ENCODE results near the gene MT1M. TPM values are rescaled to one million over a fixed set of nuclear protein-coding genes. Genes with fewer than 3 reads are reported as not detected.

MT1M gene
- total RNA-seq, 1 donor from 2014 or later, result not detected

DNA sequence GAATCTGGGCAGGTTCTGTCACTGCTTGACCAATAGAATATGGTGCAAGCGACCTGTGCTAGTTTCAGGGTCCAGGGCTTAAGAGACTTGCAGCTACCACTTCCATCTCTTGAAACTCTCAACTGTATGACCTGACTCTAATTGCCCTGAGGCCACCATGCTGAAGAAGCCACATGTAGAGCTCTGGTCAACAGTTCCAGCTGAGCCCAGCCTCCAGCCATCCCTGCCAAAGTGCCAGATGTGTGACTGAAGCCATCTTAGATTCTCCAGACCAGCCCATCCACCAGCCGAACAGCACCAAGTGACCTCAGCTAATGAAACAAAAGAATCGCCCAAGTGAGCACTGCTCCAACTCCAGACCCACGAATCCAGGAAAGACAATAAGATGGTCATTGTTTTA is 27.5 kb upstream of the MT1M start:
- H3K4me1 Mint-ChIP-seq, result peaks cover 35% of the 10 kb centered on the region
- intact Hi-C loops (cut with micrococcal nuclease), result no loop called here
- no peak overlapping the region for H3K4me3 Mint-ChIP-seq
- no peak overlapping the region for H3K27ac Mint-ChIP-seq
- H3K36me3 Mint-ChIP-seq (ENCODE audit: low read depth), result peaks cover 5% of the 10 kb centered on the region
- peaks cover 18% of the 10 kb centered on the region for H3K27me3 Mint-ChIP-seq
- H3K9me3 Mint-ChIP-seq, result no peaks in the 10 kb centered on the region
- no peak for DNase-seq

DNA sequence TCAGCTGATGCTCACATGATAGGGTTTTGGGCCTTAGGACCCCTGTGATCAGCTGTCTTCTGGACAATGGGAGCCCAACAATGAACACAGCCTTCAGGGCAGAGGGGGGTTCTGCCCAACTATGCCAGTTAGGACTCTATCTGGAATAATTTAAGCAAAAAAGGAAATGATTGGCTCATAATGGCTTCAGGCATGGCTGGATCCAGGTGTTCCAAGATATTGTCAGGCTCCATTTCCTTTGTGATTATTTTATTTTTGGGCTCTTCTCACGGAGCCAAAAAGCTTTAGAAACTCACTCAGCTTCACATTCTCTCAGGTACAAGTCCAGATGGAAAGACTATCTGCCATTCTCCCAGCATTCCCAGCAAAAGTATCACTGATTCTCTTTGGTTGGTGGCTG is 27.0 kb upstream of the MT1M start:
- intact Hi-C loops (cut with micrococcal nuclease), result no loop called here
- no peak overlapping the region for H3K27ac Mint-ChIP-seq

GRCh38 chr16:56606071-56606475 is 26.4 kb upstream of the MT1M start:
- Mint-ChIP-seq H3K36me3 (ENCODE audit: low read depth) (peaks cover 5% of the 10 kb centered on the region), H3K4me3 (no peak overlapping the region), H3K27me3 (peaks cover 9% of the 10 kb centered on the region), H3K9me3 (no peaks in the 10 kb centered on the region), H3K27ac (no peak overlapping the region), H3K4me1 (peaks cover 40% of the 10 kb centered on the region)
- no peak for DNase-seq
- intact Hi-C loops (cut with micrococcal nuclease), result no loop called here

More for the DNA sequence above, 27.0 kb upstream of the MT1M start:
- Mint-ChIP-seq H3K36me3 (ENCODE audit: low read depth) (peaks cover 5% of the 10 kb centered on the region), H3K27me3 (peaks cover 13% of the 10 kb centered on the region), H3K4me1 (peaks cover 37% of the 10 kb centered on the region), H3K9me3 (no peaks in the 10 kb centered on the region), H3K4me3 (no peak overlapping the region)
- no peak for DNase-seq

GRCh38 chr16:56606476-56607108 is 25.9 kb upstream of the MT1M start:
- Mint-ChIP-seq H3K9me3 (no peaks in the 10 kb centered on the region), H3K27ac (peak overlapping the region; percentile 83), H3K27me3 (peaks cover 5% of the 10 kb centered on the region), H3K4me3 (peak overlapping the region; percentile 18), H3K36me3 (ENCODE audit: low read depth) (peaks cover 5% of the 10 kb centered on the region), H3K4me1 (peaks cover 44% of the 10 kb centered on the region)
- intact Hi-C loops (cut with micrococcal nuclease), result no loop called here
- DNase-seq, result no peak

DNA sequence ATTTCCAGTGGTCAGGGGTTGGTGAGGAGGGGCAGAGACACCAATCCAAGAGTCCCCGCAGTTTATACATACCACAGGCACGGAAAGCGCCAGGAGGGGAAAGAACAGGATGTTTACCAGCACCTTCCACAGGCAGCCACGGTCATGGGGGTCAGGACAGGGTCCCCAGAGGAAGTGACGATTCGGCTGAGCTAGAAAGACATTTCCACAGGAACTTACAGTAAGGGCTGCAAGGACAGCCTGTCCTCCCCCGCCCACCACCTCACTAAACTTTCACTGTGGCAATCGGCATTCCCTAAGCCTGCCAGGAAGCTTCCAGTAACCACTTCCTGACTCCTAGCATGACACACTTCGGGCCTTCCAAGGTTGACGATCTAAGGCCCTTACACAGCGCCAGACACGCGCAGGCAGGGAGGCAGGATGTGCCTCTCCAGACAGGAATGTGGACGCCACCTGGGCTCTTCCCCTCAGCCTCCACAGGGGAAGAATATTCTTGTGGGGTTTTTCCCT is 25.3 kb upstream of the MT1M start:
- Mint-ChIP-seq H3K27ac (peak overlapping the region; percentile 83), H3K9me3 (no peaks in the 10 kb centered on the region), H3K27me3 (peaks cover 1% of the 10 kb centered on the region), H3K4me1 (peaks cover 46% of the 10 kb centered on the region), H3K4me3 (peak overlapping the region; percentile 39), H3K36me3 (ENCODE audit: low read depth) (peaks cover 5% of the 10 kb centered on the region)
- DNase-seq, result peak; percentile 71
- intact Hi-C loops (cut with micrococcal nuclease), result no loop called here

GRCh38 chr16:56607675-56608042 is 24.8 kb upstream of the MT1M start:
- H3K4me1 Mint-ChIP-seq, result peaks cover 50% of the 10 kb centered on the region
- no peaks in the 10 kb centered on the region for H3K27me3 Mint-ChIP-seq
- H3K4me3 Mint-ChIP-seq, result peak overlapping the region; percentile 96
- no peaks in the 10 kb centered on the region for H3K9me3 Mint-ChIP-seq
- peaks cover 5% of the 10 kb centered on the region for H3K36me3 Mint-ChIP-seq (ENCODE audit: low read depth)
- DNase-seq, result no peak
- intact Hi-C loops (cut with micrococcal nuclease), result loop anchor here (1.0 to 2.0 kb wide), 5 partner anchors 18 to 409 kb away; partner anchors contain the start of genes MT1E, MT1F, MT1X and NUDT21
- peak overlapping the region; percentile 83 for H3K27ac Mint-ChIP-seq

GRCh38 chr16:56608043-56608875 is 24.2 kb upstream of the MT1M start, which contains the start of gene MT2A:
MT2A (plus strand) TSS chr16:56608584; CDS start chr16:56608656, 72 bp downstream.
- H3K4me3 Mint-ChIP-seq, result peak within 1 kb of the TSS; percentile 96
- no peaks in the 10 kb centered on the region for H3K9me3 Mint-ChIP-seq
- H3K36me3 Mint-ChIP-seq (ENCODE audit: low read depth), result peaks cover 5% of the 10 kb centered on the region
- peak; percentile 98 for DNase-seq
- H3K27ac Mint-ChIP-seq, result peak within 1 kb of the TSS; percentile 98
- intact Hi-C loops (cut with micrococcal nuclease), result loop anchor here (1.0 to 2.0 kb wide), 5 partner anchors 17 to 409 kb away; partner anchors contain the start of genes MT1E, MT1F, MT1X and NUDT21
- H3K27me3 Mint-ChIP-seq, result no peaks in the 10 kb centered on the region
- H3K4me1 Mint-ChIP-seq, result peaks cover 52% of the 10 kb centered on the region

- Mint-ChIP-seq H3K4me1 (peaks cover 55% of the 10 kb centered on the region), H3K4me3 (peak overlapping the region; percentile 96), H3K27me3 (no peaks in the 10 kb centered on the region), H3K36me3 (ENCODE audit: low read depth) (peaks cover 5% of the 10 kb centered on the region), H3K9me3 (no peaks in the 10 kb centered on the region), H3K27ac (peak overlapping the region; percentile 98)
- intact Hi-C loops (cut with micrococcal nuclease), result loop anchor here (1.0 to 2.0 kb wide), 7 partner anchors 8 to 410 kb away; partner anchors contain the start of genes MT1E, MT1F, MT1X and NUDT21
- peak; percentile 74 for DNase-seq
These were observed 23.5 kb upstream of the MT1M start for GRCh38 chr16:56608876-56609462.

DNA sequence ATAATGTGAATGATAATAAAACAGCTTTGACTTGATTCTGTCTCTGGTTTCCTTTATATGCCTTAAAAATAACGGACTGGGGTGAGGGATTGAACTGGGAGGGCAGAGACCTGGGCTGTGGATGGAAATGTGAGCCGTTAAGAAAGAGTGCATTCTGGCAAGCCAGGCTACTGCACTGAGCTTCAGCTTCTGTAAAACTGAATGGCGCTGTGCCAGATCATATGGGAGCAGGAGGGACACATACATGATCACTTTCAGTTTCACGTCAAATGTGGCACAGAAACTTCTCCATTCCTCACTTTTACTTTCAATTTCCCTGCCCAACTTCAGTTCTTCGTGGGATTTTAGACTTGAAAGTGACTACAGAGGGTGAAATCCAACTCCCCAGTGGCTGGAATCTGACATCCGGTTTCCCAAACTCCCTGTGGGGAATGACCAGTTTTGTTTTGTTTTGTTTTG is 23.0 kb upstream of the MT1M start:
- Mint-ChIP-seq H3K36me3 (ENCODE audit: low read depth) (peaks cover 5% of the 10 kb centered on the region), H3K27ac (peak overlapping the region; percentile 98), H3K4me3 (peak overlapping the region; percentile 96), H3K27me3 (no peaks in the 10 kb centered on the region), H3K4me1 (peaks cover 61% of the 10 kb centered on the region), H3K9me3 (no peaks in the 10 kb centered on the region)
- peak; percentile 93 for DNase-seq
- intact Hi-C loops (cut with micrococcal nuclease), result loop anchor here (1.0 to 2.0 kb wide), 3 partner anchors 8 to 411 kb away; no protein-coding TSS in a partner anchor

GRCh38 chr16:56610017-56610608 is 22.3 kb upstream of the MT1M start:
- peak overlapping the region; percentile 98 for H3K27ac Mint-ChIP-seq
- peaks cover 67% of the 10 kb centered on the region for H3K4me1 Mint-ChIP-seq
- DNase-seq, result peak; percentile 88
- H3K4me3 Mint-ChIP-seq, result peak overlapping the region; percentile 96
- intact Hi-C loops (cut with micrococcal nuclease), result loop anchor here (1.0 to 10.0 kb wide), 5 partner anchors 327 to 995 kb away; partner anchors contain the start of gene CCDC102A
- no peaks in the 10 kb centered on the region for H3K9me3 Mint-ChIP-seq
- H3K36me3 Mint-ChIP-seq (ENCODE audit: low read depth), result peaks cover 5% of the 10 kb centered on the region
- no peaks in the 10 kb centered on the region for H3K27me3 Mint-ChIP-seq

DNA sequence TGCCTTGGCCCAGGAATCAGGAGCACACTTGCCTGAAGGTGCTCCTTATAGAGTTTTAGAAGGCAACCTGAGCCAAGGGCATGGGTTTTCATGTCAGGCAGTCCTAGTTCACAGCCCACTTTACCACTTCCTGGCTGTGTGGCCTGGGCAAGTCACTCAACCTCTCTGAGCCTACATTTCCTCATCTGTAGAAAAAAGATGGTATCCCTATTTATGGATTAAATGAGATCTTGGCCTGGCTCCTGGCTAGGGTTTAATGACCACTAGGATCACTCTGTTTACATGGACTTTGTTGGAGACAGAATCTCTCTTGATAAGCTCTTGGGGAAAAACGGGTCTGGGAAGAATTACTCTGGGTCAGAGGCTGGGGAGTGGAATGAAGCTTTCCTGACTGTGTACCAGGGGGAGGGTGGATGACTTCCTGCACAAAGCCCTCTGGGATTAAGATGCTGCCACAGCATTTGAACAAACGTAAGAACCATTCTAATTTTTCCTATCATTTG is 21.8 kb upstream of the MT1M start:
- H3K27me3 Mint-ChIP-seq, result no peaks in the 10 kb centered on the region
- H3K9me3 Mint-ChIP-seq, result no peaks in the 10 kb centered on the region
- no peak for DNase-seq
- H3K27ac Mint-ChIP-seq, result peak overlapping the region; percentile 98
- peaks cover 5% of the 10 kb centered on the region for H3K36me3 Mint-ChIP-seq (ENCODE audit: low read depth)
- peak overlapping the region; percentile 96 for H3K4me3 Mint-ChIP-seq
- peaks cover 69% of the 10 kb centered on the region for H3K4me1 Mint-ChIP-seq
- intact Hi-C loops (cut with micrococcal nuclease), result loop anchor here (1.0 to 10.0 kb wide), 5 partner anchors 327 to 994 kb away; partner anchors contain the start of gene CCDC102A

DNA sequence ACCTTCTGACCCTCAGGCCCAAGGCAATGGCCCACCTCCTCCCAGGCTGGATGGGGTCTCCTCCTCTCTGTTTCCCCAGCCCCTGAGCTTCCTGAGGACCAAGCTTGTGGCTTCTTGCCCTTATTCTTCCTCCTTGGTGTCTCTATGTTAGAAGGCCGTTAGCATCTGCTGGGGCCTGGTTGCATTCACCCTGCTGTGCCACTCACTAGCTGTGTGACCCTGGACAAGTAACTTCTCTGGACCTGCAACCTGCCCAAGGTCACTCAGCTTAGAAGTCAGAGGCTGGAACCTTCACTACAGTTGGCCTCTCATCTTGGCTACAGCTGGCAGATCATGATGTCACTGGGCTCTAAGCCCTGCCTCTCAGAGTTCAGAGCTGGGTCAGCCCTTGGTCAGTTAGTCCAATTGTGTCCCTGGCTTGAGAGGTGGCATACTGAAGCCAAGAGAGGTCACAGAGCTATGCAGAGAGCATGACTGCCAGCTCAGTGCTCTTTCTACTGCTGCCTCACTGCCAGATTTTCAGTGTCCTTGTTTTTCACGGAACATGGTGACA is 21.1 kb upstream of the MT1M start:
- no peaks in the 10 kb centered on the region for H3K9me3 Mint-ChIP-seq
- no peak for DNase-seq
- intact Hi-C loops (cut with micrococcal nuclease), result loop anchor here (5.0 to 10.0 kb wide), 4 partner anchors 326 to 993 kb away; partner anchors contain the start of gene CCDC102A
- H3K4me1 Mint-ChIP-seq, result peaks cover 67% of the 10 kb centered on the region
- peak overlapping the region; percentile 96 for H3K4me3 Mint-ChIP-seq
- no peaks in the 10 kb centered on the region for H3K27me3 Mint-ChIP-seq
- peaks cover 5% of the 10 kb centered on the region for H3K36me3 Mint-ChIP-seq (ENCODE audit: low read depth)
- H3K27ac Mint-ChIP-seq, result peak overlapping the region; percentile 98

Measured in activated CD4-positive, alpha-beta T cell treated with anti-CD3 and anti-CD28 coated beads, Interleukin-2, amount 10 ng/mL, durations not matched to agents 24 days and 14 days (primary cell).